ENCODE measurements around the gene PIK3R5. TPM values are rescaled to one million over a fixed set of nuclear protein-coding genes. Genes with fewer than 3 reads are reported as not detected.
A peak's percentile ranks its signal among the peaks of the same experiment; 100 is the strongest.

Gene PIK3R5
- total and polyA plus RNA-seq, 12 donors = 1.2 to 51.7 (median 17.2) TPM

- intact Hi-C loops (cut with DNase I) = no loop called here
- H3K27ac ChIP-seq = no peak overlapping the region
- no peak for DNase-seq
- H3K27me3 ChIP-seq = peaks cover 7% of the 10 kb centered on the region
- TF ChIP-seq POLR2A (IDR thresholded peaks at IDR 0.05) = no peak
- TF ChIP-seq CTCF (IDR thresholded peaks at IDR 0.05) = no peak
- 84 to 95% (median 88%) methylated on average over 6 of the region's 6 CpGs for WGBS, 4 donors
- H3K9me3 ChIP-seq (replicated peaks in 1 of 3) = no peaks in the 10 kb centered on the region
- no peaks in the 10 kb centered on the region for H3K4me1 ChIP-seq (replicated peaks in 1 of 2)
- no peak overlapping the region for H3K4me3 ChIP-seq
- no peaks in the 10 kb centered on the region for H3K36me3 ChIP-seq (replicated peaks in 1 of 2)
Observed at GRCh38 chr17:8835631-8836364, 129.7 kb downstream of the PIK3R5 start.

GRCh38 chr17:8835106-8835505, 130.4 kb downstream of the PIK3R5 start:
- TF ChIP-seq POLR2A (IDR thresholded peaks at IDR 0.05) (no peak), CTCF (IDR thresholded peaks at IDR 0.05) (no peak)
- WGBS, 4 donors = 84 to 95% (median 88%) methylated on average over 12 to 14 of the region's 14 CpGs
- peaks cover 7% of the 10 kb centered on the region for H3K27me3 ChIP-seq
- H3K4me1 ChIP-seq (replicated peaks in 1 of 2) = no peaks in the 10 kb centered on the region
- no peaks in the 10 kb centered on the region for H3K36me3 ChIP-seq (replicated peaks in 1 of 2)
- no peak overlapping the region for H3K27ac ChIP-seq
- no peak overlapping the region for H3K4me3 ChIP-seq
- no peaks in the 10 kb centered on the region for H3K9me3 ChIP-seq (replicated peaks in 1 of 3)
- DNase-seq = no peak
- intact Hi-C loops (cut with DNase I) = no loop called here

- TF ChIP-seq CTCF (IDR thresholded peaks at IDR 0.05) (peak in 1 of 6 experiments; percentile 22), POLR2A (IDR thresholded peaks at IDR 0.05) (no peak)
- H3K4me1 ChIP-seq (replicated peaks in 1 of 2) = no peaks in the 10 kb centered on the region
- no peak overlapping the region for H3K4me3 ChIP-seq
- H3K27me3 ChIP-seq = peaks cover 7% of the 10 kb centered on the region
- H3K9me3 ChIP-seq (replicated peaks in 1 of 3) = no peaks in the 10 kb centered on the region
- DNase-seq = no peak
- no peak overlapping the region for H3K27ac ChIP-seq
- WGBS, 4 donors = 37 to 80% (median 47%) methylated on average over 3 to 33 of the region's 33 CpGs
- no peaks in the 10 kb centered on the region for H3K36me3 ChIP-seq (replicated peaks in 1 of 2)
- intact Hi-C loops (cut with DNase I) = loop anchor here in 1 of 2 donors (5.0 kb wide), 1 partner anchor 49 kb away; no protein-coding TSS in a partner anchor
Observed at GRCh38 chr17:8832711-8833352, 132.7 kb downstream of the PIK3R5 start.

- H3K4me1 ChIP-seq (replicated peaks in 1 of 2) = no peaks in the 10 kb centered on the region
- H3K9me3 ChIP-seq (replicated peaks in 1 of 3) = no peaks in the 10 kb centered on the region
- no peak overlapping the region for H3K27ac ChIP-seq
- no peak overlapping the region for H3K4me3 ChIP-seq
- DNase-seq = no peak
- H3K36me3 ChIP-seq (replicated peaks in 1 of 2) = no peaks in the 10 kb centered on the region
- intact Hi-C loops (cut with DNase I) = loop anchor here in 1 of 2 donors (5.0 kb wide), 1 partner anchor 51 kb away; no protein-coding TSS in a partner anchor
- no peak for TF ChIP-seq POLR2A (IDR thresholded peaks at IDR 0.05)
- TF ChIP-seq CTCF (IDR thresholded peaks at IDR 0.05) = no peak
- H3K27me3 ChIP-seq = peaks cover 7% of the 10 kb centered on the region
- 83 to 89% (median 86%) methylated on average over 7 of the region's 7 CpGs for WGBS, 4 donors
Observed at GRCh38 chr17:8831234-8831849, 134.2 kb downstream of the PIK3R5 start.

Data from adrenal gland (tissue), 12 donors.